Loucy (cell line): ENCODE data around the gene NDUFB7.

Source experiments
- H2AFZ ChIP-seq: fragments of 200-600 bp; sonication (generic); 2 replicates; pipeline ENCODE4 v1.6.0; 2016; ENCODE audit warnings: antibody characterized with exemption, mild to moderate bottlenecking, low read length, moderate library complexity
- H3F3A ChIP-seq: fragments of 200-600 bp; 2 replicates; pipeline ENCODE4 v1.6.0; 2016; ENCODE audit warnings: antibody characterized with exemption, low read depth, mild to moderate bottlenecking
- H3K27me3 ChIP-seq: fragments of 200-600 bp; sonication (generic); 2 replicates; pipeline ENCODE4 v1.6.1; 2014; ENCODE audit warnings: low read length, mild to moderate bottlenecking; ENCODE audit not compliant: insufficient read depth, poor library complexity, severe bottlenecking
- H3K36me3 ChIP-seq: fragments of 200-600 bp; sonication (generic); 2 replicates; pipeline ENCODE4 v1.6.1; 2016; ENCODE audit warnings: low read length; ENCODE audit not compliant: insufficient read depth
- H3K4me1 ChIP-seq: fragments of 200-600 bp; sonication (generic); 2 replicates; pipeline ENCODE4 v1.5.1; 2014; ENCODE audit warnings: low read length, mild to moderate bottlenecking; ENCODE audit not compliant: insufficient read depth, poor library complexity, severe bottlenecking
- H3K4me2 ChIP-seq: fragments of 200-600 bp; sonication (generic); 2 replicates; pipeline ENCODE4 v1.6.0; 2014; ENCODE audit warnings: antibody characterized with exemption, low read length, low read depth, mild to moderate bottlenecking; ENCODE audit not compliant: poor library complexity, severe bottlenecking
- H3K4me3 ChIP-seq: fragments of 200-600 bp; sonication (generic); 2 replicates; pipeline ENCODE4 v1.5.1; 2014; ENCODE audit warnings: low read length, mild to moderate bottlenecking, mixed read lengths; ENCODE audit not compliant: poor library complexity, severe bottlenecking
- H3K79me2 ChIP-seq: fragments of 200-600 bp; sonication (generic); 2 replicates; pipeline ENCODE4 v1.6.1; 2014; ENCODE audit warnings: low read length; ENCODE audit not compliant: insufficient read depth
- H3K9ac ChIP-seq: fragments of 200-600 bp; sonication (generic); 2 replicates; pipeline ENCODE4 v1.6.0; 2014; ENCODE audit warnings: mild to moderate bottlenecking, low read depth, low read length, moderate library complexity; ENCODE audit not compliant: poor library complexity, severe bottlenecking
- H3K9me2 ChIP-seq: fragments of 200-600 bp; sonication (generic); replicated peaks from 2 replicates; pipeline ENCODE4 v1.6.1; 2016; ENCODE audit warnings: low read depth, low read length, mixed read lengths
- H3K9me3 ChIP-seq: fragments of 200-600 bp; sonication (generic); 2 replicates; pipeline ENCODE4 v1.6.1; 2014; ENCODE audit warnings: mild to moderate bottlenecking, antibody characterized with exemption, low read length, low read depth; ENCODE audit not compliant: insufficient read depth
- H4K20me1 ChIP-seq: fragments of 200-600 bp; sonication (generic); 2 replicates; pipeline ENCODE4 v1.6.0; 2014; ENCODE audit warnings: antibody characterized with exemption, low read length, mild to moderate bottlenecking; ENCODE audit not compliant: insufficient read depth, poor library complexity, severe bottlenecking
- EZH2phosphoT487 ChIP-seq: fragments of 200-600 bp; IDR thresholded peaks from 2 replicates; pipeline ENCODE4 v1.6.1; 2018; ENCODE audit warnings: antibody characterized with exemption, mild to moderate bottlenecking, moderate library complexity, borderline replicate concordance
- TF ChIP-seq, protein P1 (sequence below): fragments of 200-600 bp; sonication (generic); conservative IDR thresholded peaks from 2 replicates; pipeline ENCODE4 v1.5.1; 2014; ENCODE audit warnings: mild to moderate bottlenecking, antibody characterized with exemption, low read length

The NDUFB7 gene

DNA sequence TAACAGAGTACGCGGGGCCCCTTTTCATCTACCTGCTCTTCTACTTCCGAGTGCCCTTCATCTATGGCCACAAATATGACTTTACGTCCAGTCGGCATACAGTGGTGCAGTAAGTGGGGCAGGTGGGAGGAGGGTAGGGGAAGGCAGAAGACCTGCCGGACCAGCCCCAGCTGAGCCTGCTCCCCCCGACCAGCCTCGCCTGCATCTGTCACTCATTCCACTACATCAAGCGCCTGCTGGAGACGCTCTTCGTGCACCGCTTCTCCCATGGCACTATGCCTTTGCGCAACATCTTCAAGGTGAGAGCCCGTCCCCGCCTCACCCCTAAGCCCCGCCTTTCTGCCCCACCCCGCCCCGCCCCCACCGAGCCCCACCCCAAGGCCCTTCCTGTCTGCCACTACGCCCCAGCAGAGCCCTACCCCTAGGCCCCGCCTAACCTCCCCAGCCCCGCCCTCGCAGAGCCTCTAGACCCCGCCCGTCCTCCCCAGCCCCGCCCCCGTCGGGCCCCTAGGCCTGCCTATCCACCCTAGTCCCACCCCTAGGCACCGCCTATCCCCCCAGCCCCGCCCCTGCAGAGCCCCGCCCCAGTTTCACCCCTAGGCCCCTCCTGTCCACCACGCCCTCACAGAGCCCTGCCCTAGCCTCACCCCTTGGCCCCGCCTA is 7.7 kb downstream of the NDUFB7 start:
- no peaks in the 10 kb centered on the region for H3K9me2 ChIP-seq
- H3F3A ChIP-seq: no peaks in the 10 kb centered on the region
- H3K36me3 ChIP-seq: peaks cover 20% of the 10 kb centered on the region; the same call in 1 of the 2 replicates
- H3K9me3 ChIP-seq: no peaks in the 10 kb centered on the region
- H3K4me1 ChIP-seq: no peaks in the 10 kb centered on the region
- H3K27me3 ChIP-seq: no peaks in the 10 kb centered on the region
- H3K4me2 ChIP-seq: no peak overlapping the region
- TF ChIP-seq, protein P1, sequence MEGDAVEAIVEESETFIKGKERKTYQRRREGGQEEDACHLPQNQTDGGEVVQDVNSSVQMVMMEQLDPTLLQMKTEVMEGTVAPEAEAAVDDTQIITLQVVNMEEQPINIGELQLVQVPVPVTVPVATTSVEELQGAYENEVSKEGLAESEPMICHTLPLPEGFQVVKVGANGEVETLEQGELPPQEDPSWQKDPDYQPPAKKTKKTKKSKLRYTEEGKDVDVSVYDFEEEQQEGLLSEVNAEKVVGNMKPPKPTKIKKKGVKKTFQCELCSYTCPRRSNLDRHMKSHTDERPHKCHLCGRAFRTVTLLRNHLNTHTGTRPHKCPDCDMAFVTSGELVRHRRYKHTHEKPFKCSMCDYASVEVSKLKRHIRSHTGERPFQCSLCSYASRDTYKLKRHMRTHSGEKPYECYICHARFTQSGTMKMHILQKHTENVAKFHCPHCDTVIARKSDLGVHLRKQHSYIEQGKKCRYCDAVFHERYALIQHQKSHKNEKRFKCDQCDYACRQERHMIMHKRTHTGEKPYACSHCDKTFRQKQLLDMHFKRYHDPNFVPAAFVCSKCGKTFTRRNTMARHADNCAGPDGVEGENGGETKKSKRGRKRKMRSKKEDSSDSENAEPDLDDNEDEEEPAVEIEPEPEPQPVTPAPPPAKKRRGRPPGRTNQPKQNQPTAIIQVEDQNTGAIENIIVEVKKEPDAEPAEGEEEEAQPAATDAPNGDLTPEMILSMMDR: no peak
- no peak for TF ChIP-seq EZH2phosphoT487
- H4K20me1 ChIP-seq: peaks cover 17% of the 10 kb centered on the region
- peaks cover 19% of the 10 kb centered on the region; the same call in 1 of the 2 replicates for H3K79me2 ChIP-seq
- H3K4me3 ChIP-seq: no peak overlapping the region
- H2AFZ ChIP-seq: no peak overlapping the region
- H3K9ac ChIP-seq: no peak overlapping the region

DNA sequence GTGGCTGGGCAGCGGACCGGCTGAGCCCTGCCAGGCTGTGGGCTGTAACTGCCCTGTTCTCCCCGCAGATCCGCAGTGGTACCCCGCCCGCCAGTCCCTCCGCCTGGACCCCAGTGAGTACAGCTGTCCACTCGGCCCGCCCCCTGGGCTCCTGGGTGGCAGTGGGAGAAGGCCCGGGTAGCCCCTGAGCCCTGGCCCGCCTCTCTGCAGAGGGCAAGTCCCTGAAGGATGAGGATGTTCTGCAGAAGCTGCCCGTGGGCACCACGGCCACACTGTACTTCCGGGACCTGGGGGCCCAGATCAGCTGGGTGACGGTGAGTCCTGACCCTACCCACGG is 8.3 kb downstream of the NDUFB7 start:
- Histone ChIP-seq H3F3A (no peaks in the 10 kb centered on the region), H4K20me1 (peaks cover 17% of the 10 kb centered on the region), H3K9me2 (no peaks in the 10 kb centered on the region), H3K4me2 (no peak overlapping the region), H3K9me3 (no peaks in the 10 kb centered on the region), H3K27me3 (no peaks in the 10 kb centered on the region), H3K9ac (no peak overlapping the region), H3K36me3 (peaks cover 20% of the 10 kb centered on the region; the same call in 1 of the 2 replicates), H3K4me1 (no peaks in the 10 kb centered on the region), H2AFZ (no peak overlapping the region), H3K4me3 (no peak overlapping the region), H3K79me2 (peaks cover 23% of the 10 kb centered on the region; the same call in 1 of the 2 replicates)
- TF ChIP-seq, protein P1: no peak
- TF ChIP-seq EZH2phosphoT487: no peak

DNA sequence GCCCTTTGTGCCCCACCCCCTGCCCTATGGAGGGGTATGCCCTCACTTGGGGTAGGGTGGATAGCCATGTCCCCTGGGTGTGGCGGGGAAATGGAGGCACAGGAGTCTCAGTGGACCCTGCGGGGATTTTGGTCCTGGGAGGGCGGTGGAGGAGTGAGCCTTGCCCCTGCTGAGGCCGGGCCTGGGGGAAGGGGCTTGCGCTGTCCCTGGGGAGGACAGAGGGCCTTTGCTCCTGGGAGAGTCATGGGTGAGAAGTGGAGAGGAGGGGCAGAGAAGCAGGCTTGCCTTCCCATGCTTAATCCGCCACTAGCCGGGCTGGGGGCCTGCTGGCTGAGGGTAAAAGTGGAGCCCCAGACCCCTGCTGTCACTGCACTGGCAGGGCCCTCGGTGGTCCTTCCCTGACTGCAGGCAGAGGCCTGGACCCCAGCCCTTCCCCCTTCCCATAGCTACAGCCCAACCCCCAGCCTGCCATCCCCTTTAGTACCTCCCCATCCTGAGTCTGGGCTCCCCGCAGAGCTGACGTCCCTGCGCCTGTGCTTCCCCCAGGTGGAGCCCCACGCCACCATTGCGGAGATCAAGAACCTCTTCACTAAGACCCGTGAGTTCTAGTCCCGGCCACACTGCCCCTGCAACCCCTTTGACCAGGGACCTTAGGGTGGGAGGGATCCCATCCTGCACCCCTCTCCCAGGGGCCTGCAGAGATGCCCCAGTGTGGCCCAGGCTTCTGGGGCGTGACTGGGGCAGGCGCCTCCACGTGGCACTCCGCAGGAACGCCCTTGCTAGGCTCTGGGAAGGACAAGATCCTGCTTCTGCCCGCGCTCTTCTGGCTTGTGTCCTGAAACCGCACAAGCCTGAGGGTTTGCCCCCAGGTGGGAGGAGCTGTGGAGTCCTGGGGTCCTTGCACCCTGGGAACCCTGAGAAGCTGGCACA is 8.9 kb downstream of the NDUFB7 start:
- Histone ChIP-seq H3F3A (no peaks in the 10 kb centered on the region), H3K4me2 (no peak overlapping the region), H3K9ac (no peak overlapping the region), H4K20me1 (peaks cover 17% of the 10 kb centered on the region), H3K4me1 (no peaks in the 10 kb centered on the region), H3K36me3 (peaks cover 20% of the 10 kb centered on the region; the same call in 1 of the 2 replicates), H3K9me3 (no peaks in the 10 kb centered on the region), H3K9me2 (no peaks in the 10 kb centered on the region), H2AFZ (no peak overlapping the region), H3K4me3 (no peak overlapping the region), H3K27me3 (no peaks in the 10 kb centered on the region), H3K79me2 (peaks cover 26% of the 10 kb centered on the region; the same call in 1 of the 2 replicates)
- TF ChIP-seq EZH2phosphoT487: no peak
- TF ChIP-seq, protein P1: no peak
